Psoas muscle (tissue), 8 donors: ENCODE measurements around the gene MAP3K2. TPM values are rescaled to one million over a fixed set of nuclear protein-coding genes. Genes with fewer than 3 reads are reported as not detected.

ENCODE experiments used
- ATAC-seq, 4 donors: fragments of 200-7000 bp; cut with Tn5 transposase; one replicate each; pipeline ENCODE4 v1.9.1; 2020; ENCODE audit warnings: moderate library complexity in 3 of 4, mild to moderate bottlenecking in 2 of 4
- DNase-seq, 2 donors: peaks; one replicate each; pipeline ENCODE4 v3.0.0-alpha.2; 2020
- H3K27ac ChIP-seq: fragments of 200-600 bp; one replicate; pipeline ENCODE4 v1.8.0; 2022
- H3K27me3 ChIP-seq, 3 donors: fragments of 200-600 bp in 1 of 3; one replicate each; pipeline versions ENCODE4 v1.6.1 to v1.8.0; 2013 to 2022; ENCODE audit warnings: low read length in 2 of 3, mild to moderate bottlenecking in 2 of 3, moderate library complexity in 1 of 3; ENCODE audit not compliant: insufficient read depth in 3 of 3
- H3K36me3 ChIP-seq, 2 donors: fragments of 200-600 bp in 1 of 2; one replicate each; pipeline versions ENCODE4 v1.6.1 to v1.8.0; 2013 to 2022; ENCODE audit warnings: low read depth in 1 of 2, mild to moderate bottlenecking in 1 of 2, moderate library complexity in 1 of 2; ENCODE audit not compliant: insufficient read depth in 1 of 2
- H3K4me1 ChIP-seq: fragments of 200-600 bp; one replicate; pipeline ENCODE4 v1.8.0; 2022
- H3K4me3 ChIP-seq: fragments of 200-600 bp; one replicate; pipeline ENCODE4 v1.8.0; 2022; ENCODE audit warnings: mild to moderate bottlenecking
- H3K9me3 ChIP-seq: fragments of 200-600 bp; one replicate; pipeline ENCODE4 v1.8.0; 2022
- CTCF ChIP-seq: fragments of 200-600 bp; IDR thresholded peaks from one replicate; pipeline ENCODE4 v1.8.0; 2022; ENCODE audit warnings: antibody characterized with exemption
- WGBS, 3 donors: extraction: QIAGEN DNeasy Blood & Tissue Kit; methylation state at CpG; one replicate each; pipeline versions ENCODE4 v1.1.6 to v1.1.7; 2013; 5-methylcytosine and 5-hydroxymethylcytosine counted together
- intact Hi-C, 2 donors: fragments of 100-400 bp; cut with DNase I; formaldehyde crosslinking; loops; one replicate each; pipeline versions ENCODE4 v1.11.0 to v1.14.2; 2022
- polyA plus RNA-seq, 3 donors: library from polyadenylated mRNA; stranded (reverse); fragments of 200-250 nt; gene quantifications; one replicate each; pipeline ENCODE4 v1.2.3, GENCODE V29; 2013
- total RNA-seq, 4 donors: library from RNA; stranded (reverse); fragmentation: NEBNext Ultra II Directional in 2 of 4; extraction: Animal tissue kit (Norgen Biotek cat#: 25700) in 2 of 4; gene quantifications; one replicate each; pipeline versions ENCODE4 v1.2.1 to v1.2.4, GENCODE V29; 2021 to 2023
- donor health status: healthy with polysubstance abuse.
- donor health status: DM: no; HTN: no; CAD: no; lungs with moderate emphysema.
- donor health status: Bipolar disorder and iron deficiency.
- donor health status: healthy.
- donor health status: DM: yes; HTN: yes; CAD: no.
- donor health status: DM: no; HTN: no; CAD: no.
- donor health status: DM: no; HTN: no; CAD: no.
- donor health status: DM: yes; HTN: yes; CAD: no.

MAP3K2 gene
- total and polyA plus RNA-seq, 7 donors: 4.2 to 37.1 (median 25.9) TPM

DNA sequence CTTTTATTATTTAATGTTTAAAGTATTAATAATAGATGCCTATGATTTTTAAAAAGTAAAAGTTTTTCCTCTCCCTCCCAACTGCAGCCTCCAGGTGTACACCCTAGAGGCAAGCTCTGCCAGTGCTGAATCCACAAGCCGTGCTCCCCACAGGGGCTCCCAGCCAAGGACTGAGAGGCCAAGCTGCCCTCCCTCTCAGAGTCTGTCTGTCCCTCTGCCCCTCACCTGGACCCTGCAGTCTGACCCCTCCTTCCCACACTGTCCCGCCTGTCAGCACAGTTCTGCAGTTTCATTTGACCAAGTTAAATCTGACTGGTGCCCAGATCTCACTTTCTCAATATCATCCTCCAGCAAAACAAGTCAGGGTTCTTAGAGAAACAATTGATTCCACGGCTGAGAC, 15.7 kb upstream of the MAP3K2 start:
- DNase-seq (no peak), ATAC-seq (no peak)
- intact Hi-C loops: no loop called here
- TF ChIP-seq CTCF: no peak
- no peak overlapping the region for H3K4me3 ChIP-seq
- H3K36me3 ChIP-seq: no peaks in the 10 kb centered on the region
- no peaks in the 10 kb centered on the region for H3K9me3 ChIP-seq
- H3K4me1 ChIP-seq: peaks cover 20% of the 10 kb centered on the region
- WGBS, 3 donors: 57 to 66% (median 62%) methylated on average over 3 of the region's 3 CpGs
- H3K27ac ChIP-seq: no peak overlapping the region
- H3K27me3 ChIP-seq: no peaks in the 10 kb centered on the region

DNA sequence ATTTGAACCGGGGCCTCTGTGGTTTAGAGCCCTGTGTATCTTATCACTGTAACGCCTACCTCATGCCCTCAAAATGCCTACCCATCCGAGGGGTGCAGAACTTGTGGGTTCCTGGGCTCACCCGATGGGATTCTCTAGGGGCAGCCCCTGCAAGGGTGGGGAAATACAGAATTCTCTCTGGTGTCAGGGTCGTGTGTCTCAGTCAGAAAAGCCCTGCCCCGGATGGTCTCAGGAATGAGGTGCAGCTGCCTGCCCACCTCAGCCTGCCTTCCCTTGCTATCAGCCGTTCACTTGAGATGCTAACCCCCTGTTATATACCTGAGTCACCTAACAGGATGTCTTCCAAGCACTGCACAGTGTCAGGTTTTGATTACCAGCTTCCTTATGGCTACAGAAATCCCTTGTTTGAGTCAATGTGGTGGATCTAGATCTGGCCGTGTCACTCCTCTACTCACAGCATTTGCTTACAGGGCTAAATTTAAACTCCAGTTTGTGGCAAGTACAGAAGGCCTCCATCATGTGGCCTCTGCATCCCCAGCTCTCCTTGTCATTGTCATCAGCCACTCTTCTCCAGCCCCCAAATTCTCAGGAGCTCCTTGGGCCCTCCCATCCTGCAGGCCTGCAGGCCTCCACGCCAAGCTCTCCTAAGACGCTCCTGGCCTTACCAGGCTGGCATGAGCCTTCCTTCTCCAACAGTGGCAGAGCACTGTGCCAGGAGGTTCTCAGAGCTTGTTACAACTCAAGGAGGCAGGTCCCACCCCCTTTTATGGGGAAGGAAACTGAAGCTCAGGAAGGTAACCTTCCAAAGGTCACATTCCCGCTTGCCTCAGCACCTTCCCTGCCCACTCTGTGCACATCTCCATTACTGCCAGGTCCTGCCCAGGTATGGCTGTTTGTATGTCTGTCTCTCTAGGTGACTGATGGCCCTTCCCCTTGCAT, 14.3 kb upstream of the MAP3K2 start:
- H3K27me3 ChIP-seq: no peaks in the 10 kb centered on the region
- H3K4me1 ChIP-seq: peaks cover 26% of the 10 kb centered on the region
- no peak for TF ChIP-seq CTCF
- H3K4me3 ChIP-seq: no peak overlapping the region
- H3K36me3 ChIP-seq: no peaks in the 10 kb centered on the region
- peak overlapping the region; percentile 42 for H3K27ac ChIP-seq
- intact Hi-C loops: no loop called here
- ATAC-seq (no peak), DNase-seq (no peak)
- 75 to 88% (median 85%) methylated on average over 11 of the region's 11 CpGs for WGBS, 3 donors
- no peaks in the 10 kb centered on the region for H3K9me3 ChIP-seq

GRCh38 chr2:127400897-127401756, 13.4 kb upstream of the MAP3K2 start:
- Histone ChIP-seq H3K36me3 (no peaks in the 10 kb centered on the region), H3K27me3 (no peaks in the 10 kb centered on the region), H3K4me1 (peaks cover 26% of the 10 kb centered on the region), H3K27ac (peak overlapping the region; percentile 42), H3K9me3 (no peaks in the 10 kb centered on the region), H3K4me3 (no peak overlapping the region)
- no peak for ATAC-seq
- intact Hi-C loops: no loop called here
- no peak for TF ChIP-seq CTCF
- DNase-seq: no peak
- WGBS, 3 donors: 69 to 76% (median 71%) methylated on average over 33 to 39 of the region's 39 CpGs

GRCh38 chr2:127400533-127400896, 12.7 kb upstream of the MAP3K2 start:
- Histone ChIP-seq H3K27me3 (no peaks in the 10 kb centered on the region), H3K4me3 (no peak overlapping the region), H3K4me1 (peaks cover 26% of the 10 kb centered on the region), H3K36me3 (no peaks in the 10 kb centered on the region), H3K27ac (no peak overlapping the region), H3K9me3 (no peaks in the 10 kb centered on the region)
- WGBS, 3 donors: 79 to 89% (median 84%) methylated on average over 5 to 9 of the region's 9 CpGs
- DNase-seq (no peak), ATAC-seq (no peak)
- TF ChIP-seq CTCF: no peak
- intact Hi-C loops: no loop called here
